Aorta (tissue), 5 donors: ENCODE results near the gene TRABD2B. TPM values are rescaled to one million over a fixed set of nuclear protein-coding genes. Genes with fewer than 3 reads are reported as not detected.

Experiments
- ATAC-seq: fragments of 200-7000 bp; cut with Tn5 transposase; one replicate; pipeline ENCODE4 v1.9.1; 2022; ENCODE audit warnings: moderate library complexity; ENCODE audit not compliant: low FRiP score
- DNase-seq, 2 donors: peaks; one replicate each; pipeline ENCODE4 v3.0.0-alpha.2; 2020
- H3K27ac ChIP-seq, 2 donors: one replicate each; pipeline ENCODE4 v1.5.1; 2013; ENCODE audit warnings: low read length in 2 of 2, mild to moderate bottlenecking in 2 of 2, moderate library complexity in 2 of 2, control low read depth in 1 of 2, inconsistent platforms in 1 of 2, low read depth in 1 of 2
- H3K27me3 ChIP-seq, 2 donors: one replicate each; pipeline ENCODE4 v1.6.1; 2013; ENCODE audit warnings: control low read depth in 1 of 2, low read length in 1 of 2, mild to moderate bottlenecking in 1 of 2, moderate library complexity in 1 of 2; ENCODE audit not compliant: insufficient read depth in 2 of 2, control insufficient read depth in 1 of 2
- H3K36me3 ChIP-seq, 2 donors: one replicate each; pipeline ENCODE4 v1.6.1; 2013; ENCODE audit warnings: control low read depth in 1 of 2, low read length in 1 of 2, mild to moderate bottlenecking in 1 of 2; ENCODE audit not compliant: insufficient read depth in 2 of 2, control insufficient read depth in 1 of 2
- H3K4me1 ChIP-seq, 2 donors: one replicate each; pipeline ENCODE4 v1.6.1; 2013; ENCODE audit warnings: low read length in 2 of 2, control low read depth in 1 of 2, mild to moderate bottlenecking in 1 of 2, moderate library complexity in 1 of 2; ENCODE audit not compliant: insufficient read depth in 2 of 2, control insufficient read depth in 1 of 2
- H3K4me3 ChIP-seq, 2 donors: one replicate each; pipeline ENCODE4 v1.5.1; 2013; ENCODE audit warnings: low read length in 2 of 2, control low read depth in 1 of 2, mild to moderate bottlenecking in 1 of 2
- H3K9me3 ChIP-seq: one replicate; pipeline ENCODE4 v1.6.1; 2013; ENCODE audit warnings: mild to moderate bottlenecking, low read length; ENCODE audit not compliant: control insufficient read depth
- WGBS, 2 donors: extraction: QIAGEN DNeasy Blood & Tissue Kit; methylation state at CpG; one replicate each; pipeline ENCODE4 v1.1.7; 2013; 5-methylcytosine and 5-hydroxymethylcytosine counted together
- intact Hi-C, 2 donors: fragments of 100-400 bp; cut with DNase I; formaldehyde crosslinking; loops; one replicate each; pipeline versions ENCODE4 v1.14.2 to v1.15.0; 2022
- polyA plus RNA-seq, 2 donors: library from polyadenylated mRNA; stranded (reverse); fragments of 200-250 nt; gene quantifications; one replicate each; pipeline ENCODE4 v1.2.3, GENCODE V29; 2013
- total RNA-seq, 2 donors: library from RNA; stranded (reverse); fragmentation: NEBNext Ultra II Directional; extraction: Animal tissue kit (Norgen Biotek cat#: 25700); gene quantifications; one replicate each; pipeline ENCODE4 v1.2.1, GENCODE V29; 2021
- donor health status: healthy with polysubstance abuse.
- donor health status: Bipolar disorder and iron deficiency.
- donor health status: DM: no; HTN: no; CAD: no.
- donor health status: DM: no; HTN: no; CAD: no.
- donor health status: DM: yes; HTN: yes; CAD: no.

Gene TRABD2B
- total and polyA plus RNA-seq, 4 donors, result 6.0 to 13.3 (median 8.5) TPM

- H3K4me3 ChIP-seq, result no peak overlapping the region
- no peak for ATAC-seq
- peak in 1 of 2 donors; percentile 51 for DNase-seq
- no peaks in the 10 kb centered on the region for H3K36me3 ChIP-seq
- 79 to 87% methylated on average over 12 of the region's 12 CpGs for WGBS, 2 donors
- peaks cover 0 to 4% of the 10 kb centered on the region in 2 donors for H3K4me1 ChIP-seq
- H3K27me3 ChIP-seq, result no peaks in the 10 kb centered on the region
- no peaks in the 10 kb centered on the region for H3K9me3 ChIP-seq
- intact Hi-C loops, result no loop called here
- H3K27ac ChIP-seq, result no peak overlapping the region
Measured at GRCh38 chr1:47766832-47767740, 230.1 kb downstream of the TRABD2B start.

DNA sequence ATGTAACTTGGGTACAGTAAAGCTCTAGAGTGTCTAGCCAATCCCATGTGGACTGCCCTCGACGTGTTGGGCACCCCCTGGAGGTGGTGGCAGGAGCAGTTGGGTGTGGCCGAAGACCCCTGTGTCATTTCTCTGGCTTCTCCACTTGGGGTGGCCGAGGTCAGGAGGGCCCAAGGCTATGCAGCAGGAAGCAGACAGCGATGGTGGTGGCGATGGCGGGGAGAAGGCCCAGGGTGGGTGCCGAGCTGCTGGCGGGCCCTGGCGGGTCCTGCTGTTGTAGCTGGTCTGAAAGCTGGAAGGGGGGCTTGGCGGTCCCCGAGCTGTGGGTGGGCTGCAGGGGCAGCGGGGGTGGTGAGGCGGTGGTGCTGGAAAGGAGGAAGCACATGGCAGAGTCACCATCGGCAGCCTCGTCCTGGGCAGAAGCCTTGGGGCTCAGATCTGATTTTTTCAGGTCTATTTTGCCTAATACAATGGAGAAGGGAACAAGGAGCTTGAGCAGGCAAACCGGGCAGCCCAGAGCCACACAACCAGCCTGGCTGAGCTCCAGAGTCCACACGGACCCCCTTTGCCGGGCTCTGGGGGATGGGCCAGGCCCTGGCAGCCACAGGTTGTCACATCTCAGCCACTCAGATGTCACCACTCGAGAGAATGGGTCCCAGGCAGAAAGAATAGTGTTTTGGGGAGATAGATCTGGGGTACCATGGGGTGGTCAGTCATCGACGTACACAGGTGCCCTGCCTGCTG lies 231.3 kb downstream of the TRABD2B start:
- ATAC-seq (no peak), DNase-seq (peak in 1 of 2 donors; percentile 56)
- WGBS, 2 donors, result 80 to 90% methylated on average over 22 of the region's 22 CpGs
- Histone ChIP-seq H3K4me3 (no peak overlapping the region), H3K36me3 (no peaks in the 10 kb centered on the region), H3K9me3 (no peaks in the 10 kb centered on the region), H3K27me3 (no peaks in the 10 kb centered on the region), H3K27ac (no peak overlapping the region), H3K4me1 (peaks cover 0 to 4% of the 10 kb centered on the region in 2 donors)
- intact Hi-C loops, result no loop called here

GRCh38 chr1:47765236-47765635 lies 231.9 kb downstream of the TRABD2B start:
- DNase-seq, result peak in 1 of 2 donors; percentile 61
- WGBS, 2 donors, result 89 to 91% methylated on average over 8 of the region's 8 CpGs
- H3K27ac ChIP-seq, result no peak overlapping the region
- H3K36me3 ChIP-seq, result no peaks in the 10 kb centered on the region
- H3K9me3 ChIP-seq, result no peaks in the 10 kb centered on the region
- ATAC-seq, result no peak
- no peak overlapping the region for H3K4me3 ChIP-seq
- H3K27me3 ChIP-seq, result no peaks in the 10 kb centered on the region
- H3K4me1 ChIP-seq, result peaks cover 0 to 4% of the 10 kb centered on the region in 2 donors
- intact Hi-C loops, result no loop called here

- ATAC-seq (no peak), DNase-seq (peak in 1 of 2 donors; percentile 59)
- Histone ChIP-seq H3K9me3 (no peaks in the 10 kb centered on the region), H3K36me3 (no peaks in the 10 kb centered on the region), H3K27ac (peak overlapping the region in 1 of 2 donors; percentile 82), H3K27me3 (no peaks in the 10 kb centered on the region), H3K4me1 (peaks cover 0 to 4% of the 10 kb centered on the region in 2 donors), H3K4me3 (no peak overlapping the region)
- WGBS, 2 donors, result 61 to 68% methylated on average over 9 of the region's 9 CpGs
- intact Hi-C loops, result loop anchor here in 1 of 2 donors (5.0 kb wide), 1 partner anchor 233 kb away; the partner anchor contains the start of gene TRABD2B
Measured at GRCh38 chr1:47764461-47765046, 232.6 kb downstream of the TRABD2B start.

- no peaks in the 10 kb centered on the region for H3K36me3 ChIP-seq
Measured at GRCh38 chr1:47763591-47764171, 233.5 kb downstream of the TRABD2B start.

GRCh38 chr1:47761974-47762373 lies 235.2 kb downstream of the TRABD2B start:
- DNase-seq, result peak in 1 of 2 donors; percentile 26
- H3K4me1 ChIP-seq, result peaks cover 0 to 8% of the 10 kb centered on the region in 2 donors
- H3K9me3 ChIP-seq, result no peaks in the 10 kb centered on the region

More at GRCh38 chr1:47763591-47764171, 233.5 kb downstream of the TRABD2B start:
- peaks cover 0 to 8% of the 10 kb centered on the region in 2 donors for H3K4me1 ChIP-seq
- H3K27me3 ChIP-seq, result no peaks in the 10 kb centered on the region
- DNase-seq (peak; percentile 72 to 73), ATAC-seq (no peak)
- WGBS, 2 donors, result 6% methylated on average over 9 of the region's 9 CpGs
- H3K27ac ChIP-seq, result peak overlapping the region in 1 of 2 donors; percentile 82
- no peaks in the 10 kb centered on the region for H3K9me3 ChIP-seq
- no peak overlapping the region for H3K4me3 ChIP-seq
- intact Hi-C loops, result loop anchor here in 1 of 2 donors (5.0 kb wide), 1 partner anchor 234 kb away; the partner anchor contains the start of gene TRABD2B

GRCh38 chr1:47761201-47761930 lies 235.8 kb downstream of the TRABD2B start:
- no peak for ATAC-seq
- 57 to 60% methylated on average over 8 of the region's 8 CpGs for WGBS, 2 donors
- Histone ChIP-seq H3K27ac (peak overlapping the region in 1 of 2 donors; percentile 13), H3K27me3 (no peaks in the 10 kb centered on the region), H3K4me3 (no peak overlapping the region), H3K4me1 (peaks cover 0 to 8% of the 10 kb centered on the region in 2 donors), H3K36me3 (no peaks in the 10 kb centered on the region), H3K9me3 (no peaks in the 10 kb centered on the region)
- DNase-seq, result peak in 1 of 2 donors; percentile 53
- intact Hi-C loops, result loop anchor here in 1 of 2 donors (5.0 kb wide), 1 partner anchor 236 kb away; the partner anchor contains the start of gene TRABD2B

More at GRCh38 chr1:47761974-47762373, 235.2 kb downstream of the TRABD2B start:
- Histone ChIP-seq H3K4me3 (no peak overlapping the region), H3K36me3 (no peaks in the 10 kb centered on the region), H3K27ac (no peak overlapping the region), H3K27me3 (no peaks in the 10 kb centered on the region)
- intact Hi-C loops, result loop anchor here in 1 of 2 donors (5.0 kb wide), 1 partner anchor 235 kb away; the partner anchor contains the start of gene TRABD2B
- 72 to 93% methylated on average over 5 of the region's 5 CpGs for WGBS, 2 donors
- no peak for ATAC-seq
